Glutamatergic neuron (in vitro differentiated cells): ENCODE data around the gene NSDHL. TPM values are rescaled to one million over a fixed set of nuclear protein-coding genes. Genes with fewer than 3 reads are reported as not detected.
"Not testable (repeated sequence)": the region's sequence is repeated elsewhere in the genome, so short reads cannot be mapped to it uniquely, and the experiment has no call there.

Experiments
- DNase-seq: peaks from one replicate; pipeline ENCODE4 v3.0.0; 2022
- H3K27ac Mint-ChIP-seq: one replicate; pipeline ENCODE4 v1.8.0; 2020; ENCODE audit warnings: mild to moderate bottlenecking, mixed read lengths, inconsistent platforms; ENCODE audit not compliant: unreplicated experiment
- H3K27me3 Mint-ChIP-seq: one replicate; pipeline ENCODE4 v1.8.0; 2020; ENCODE audit warnings: mild to moderate bottlenecking, moderate library complexity, mixed read lengths, inconsistent platforms; ENCODE audit not compliant: unreplicated experiment
- H3K36me3 Mint-ChIP-seq: one replicate; pipeline ENCODE4 v1.8.0; 2020; ENCODE audit warnings: mild to moderate bottlenecking, mixed read lengths, inconsistent platforms; ENCODE audit not compliant: unreplicated experiment
- H3K4me1 Mint-ChIP-seq: one replicate; pipeline ENCODE4 v1.8.0; 2020; ENCODE audit warnings: mild to moderate bottlenecking, low read depth, mixed read lengths, inconsistent platforms; ENCODE audit not compliant: unreplicated experiment
- H3K4me3 Mint-ChIP-seq: one replicate; pipeline ENCODE4 v1.8.0; 2020; ENCODE audit warnings: mild to moderate bottlenecking, mixed read lengths, inconsistent platforms; ENCODE audit not compliant: unreplicated experiment
- H3K9me3 Mint-ChIP-seq: one replicate; pipeline ENCODE4 v1.8.0; 2020; ENCODE audit warnings: mild to moderate bottlenecking, moderate library complexity, mixed read lengths, inconsistent platforms; ENCODE audit not compliant: unreplicated experiment
- total RNA-seq: library from RNA; stranded (reverse); fragmentation: NEBNext Ultra II Directional; extraction: Animal tissue kit (Norgen Biotek cat#: 25700); gene quantifications from one replicate; pipeline ENCODE4 v1.2.1, GENCODE V29; 2021; ENCODE audit not compliant: unreplicated experiment
- TF ChIP-seq, protein P1 (sequence below): fragments of 200-600 bp; sonication (generic); IDR thresholded peaks from one replicate; pipeline ENCODE4 v1.5.0; 2021; ENCODE audit not compliant: partially characterized antibody, unreplicated experiment

NSDHL gene
- total RNA-seq, 1 donor from 2014 or later: 36.1 TPM

DNA sequence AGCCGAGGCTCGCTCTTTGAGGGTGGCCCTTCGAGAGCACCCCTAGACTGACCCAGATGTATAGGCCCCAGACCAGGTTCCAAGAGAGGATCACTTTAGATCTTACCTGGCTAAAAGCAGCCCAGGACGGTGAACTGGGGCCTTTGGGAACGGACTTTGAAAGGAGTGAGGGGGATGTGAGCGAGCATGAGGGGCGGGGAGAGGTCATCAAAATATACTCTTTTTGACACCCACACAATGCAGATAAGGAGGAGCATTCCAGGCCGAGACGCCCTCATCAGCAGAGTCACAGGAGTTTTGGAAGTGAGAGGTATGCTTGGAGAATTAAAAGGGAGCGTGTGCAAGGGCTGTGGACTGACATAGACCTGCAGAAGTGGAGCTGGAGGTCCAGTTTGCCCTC is 528 bp downstream of the NSDHL start:
- TF ChIP-seq, protein P1, sequence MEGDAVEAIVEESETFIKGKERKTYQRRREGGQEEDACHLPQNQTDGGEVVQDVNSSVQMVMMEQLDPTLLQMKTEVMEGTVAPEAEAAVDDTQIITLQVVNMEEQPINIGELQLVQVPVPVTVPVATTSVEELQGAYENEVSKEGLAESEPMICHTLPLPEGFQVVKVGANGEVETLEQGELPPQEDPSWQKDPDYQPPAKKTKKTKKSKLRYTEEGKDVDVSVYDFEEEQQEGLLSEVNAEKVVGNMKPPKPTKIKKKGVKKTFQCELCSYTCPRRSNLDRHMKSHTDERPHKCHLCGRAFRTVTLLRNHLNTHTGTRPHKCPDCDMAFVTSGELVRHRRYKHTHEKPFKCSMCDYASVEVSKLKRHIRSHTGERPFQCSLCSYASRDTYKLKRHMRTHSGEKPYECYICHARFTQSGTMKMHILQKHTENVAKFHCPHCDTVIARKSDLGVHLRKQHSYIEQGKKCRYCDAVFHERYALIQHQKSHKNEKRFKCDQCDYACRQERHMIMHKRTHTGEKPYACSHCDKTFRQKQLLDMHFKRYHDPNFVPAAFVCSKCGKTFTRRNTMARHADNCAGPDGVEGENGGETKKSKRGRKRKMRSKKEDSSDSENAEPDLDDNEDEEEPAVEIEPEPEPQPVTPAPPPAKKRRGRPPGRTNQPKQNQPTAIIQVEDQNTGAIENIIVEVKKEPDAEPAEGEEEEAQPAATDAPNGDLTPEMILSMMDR: no peak
- Mint-ChIP-seq H3K36me3 (no peaks in the 10 kb centered on the region), H3K4me3 (peak overlapping the region; percentile 97), H3K4me1 (peaks cover 1% of the 10 kb centered on the region), H3K27me3 (peaks cover 2% of the 10 kb centered on the region), H3K9me3 (peaks cover 2% of the 10 kb centered on the region), H3K27ac (peak overlapping the region; percentile 76)
- DNase-seq: no peak

DNA sequence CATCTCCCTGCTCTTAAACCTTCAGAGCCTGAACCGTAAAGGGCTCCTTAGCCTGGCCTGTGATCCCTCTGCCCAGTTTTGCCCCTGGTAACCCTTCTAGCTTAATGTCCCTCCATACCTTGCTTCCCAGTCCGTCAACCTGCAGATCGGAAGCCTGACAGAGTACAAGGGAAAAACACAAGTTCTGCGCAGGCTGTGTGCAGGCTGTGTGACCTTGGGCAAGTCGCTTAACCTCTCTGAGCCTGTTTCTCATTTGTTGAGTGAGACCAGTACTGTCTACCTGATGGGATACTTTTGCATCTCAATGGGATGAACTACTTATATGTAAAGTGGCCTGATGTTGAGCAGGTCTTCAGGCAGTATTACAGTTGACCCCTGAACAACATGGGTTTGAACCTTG is 1.7 kb downstream of the NSDHL start:
- TF ChIP-seq, protein P1: no peak
- Mint-ChIP-seq H3K36me3 (no peaks in the 10 kb centered on the region), H3K9me3 (peaks cover 2% of the 10 kb centered on the region), H3K27me3 (peaks cover 2% of the 10 kb centered on the region), H3K4me1 (peaks cover 1% of the 10 kb centered on the region), H3K4me3 (peak overlapping the region; percentile 97), H3K27ac (no peak overlapping the region)
- no peak for DNase-seq

DNA sequence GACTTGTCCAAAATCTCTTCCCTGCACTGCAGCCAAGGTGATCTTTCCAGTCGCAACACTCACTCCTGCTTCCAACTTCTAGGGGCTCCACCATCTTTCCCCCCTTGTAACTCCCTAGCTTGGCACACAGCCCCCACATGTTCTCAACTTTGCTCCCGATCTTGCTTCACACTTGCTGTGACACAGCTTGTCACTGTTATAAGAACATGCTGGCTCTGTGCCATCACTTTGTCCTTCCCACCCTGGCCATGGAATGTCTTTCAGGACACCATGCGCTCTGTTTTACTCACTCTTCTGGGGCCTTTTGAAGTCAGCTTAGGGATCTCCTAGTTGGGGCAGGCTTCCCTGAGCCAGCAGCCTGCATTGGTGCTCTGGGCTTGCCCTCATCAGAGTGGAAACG is 2.5 kb downstream of the NSDHL start:
- H3K4me1 Mint-ChIP-seq: peaks cover 1% of the 10 kb centered on the region
- H3K27ac Mint-ChIP-seq: no peak overlapping the region
- H3K27me3 Mint-ChIP-seq: peaks cover 2% of the 10 kb centered on the region
- H3K4me3 Mint-ChIP-seq: peak overlapping the region; percentile 36
- TF ChIP-seq, protein P1: no peak
- H3K36me3 Mint-ChIP-seq: no peaks in the 10 kb centered on the region
- H3K9me3 Mint-ChIP-seq: peaks cover 2% of the 10 kb centered on the region
- no peak for DNase-seq

DNA sequence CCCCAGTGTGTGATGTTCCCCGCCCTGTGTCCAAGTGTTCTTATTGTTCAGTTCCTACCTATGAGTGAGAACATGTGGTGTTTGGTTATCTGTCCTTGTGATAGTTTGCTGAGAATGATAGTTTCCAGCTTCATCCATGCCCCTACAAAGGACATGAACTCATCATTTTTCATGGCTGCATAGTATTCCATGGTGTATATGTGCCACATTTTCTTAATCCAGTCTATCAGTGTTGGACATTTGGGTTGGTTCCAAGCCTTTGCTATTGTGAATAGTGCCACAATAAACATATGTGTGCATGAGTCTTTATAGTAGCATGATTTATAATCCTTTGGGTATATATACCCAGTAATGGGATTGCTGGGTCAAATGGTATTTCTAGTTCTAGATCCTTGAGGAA is 4.6 kb downstream of the NSDHL start:
- not testable (repeated sequence) for H3K27me3 Mint-ChIP-seq, H3K36me3 Mint-ChIP-seq, DNase-seq, H3K27ac Mint-ChIP-seq, H3K4me1 Mint-ChIP-seq, H3K9me3 Mint-ChIP-seq, H3K4me3 Mint-ChIP-seq

DNA sequence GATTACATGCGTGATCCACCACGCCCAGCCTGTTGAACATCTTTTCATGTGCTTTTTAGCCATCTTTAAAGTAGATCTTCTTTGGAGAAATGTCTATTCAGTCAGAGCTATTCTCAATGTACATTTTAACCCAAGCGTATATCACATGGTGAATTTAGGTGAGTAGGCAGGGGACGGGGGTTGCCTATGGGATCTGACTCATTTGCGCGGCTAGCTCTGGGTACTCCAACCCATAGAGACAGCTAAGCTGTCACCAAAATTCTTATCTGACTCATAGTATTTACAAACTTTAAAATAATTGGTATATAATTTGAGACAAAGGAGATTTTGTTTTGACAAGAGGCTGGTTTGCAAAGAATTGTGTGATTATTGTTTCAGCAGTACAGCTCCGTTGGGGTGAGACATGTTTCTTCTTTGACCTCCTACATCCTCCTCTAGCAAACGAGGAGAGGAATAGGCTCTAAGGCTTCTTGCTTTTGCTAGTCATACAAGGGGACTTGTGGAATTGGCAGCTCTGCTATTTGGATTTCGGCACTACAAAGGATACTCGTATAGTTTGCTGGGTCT is 12.0 kb downstream of the NSDHL start:
- DNase-seq: no peak
- Mint-ChIP-seq H3K36me3 (no peaks in the 10 kb centered on the region), H3K4me1 (peaks cover 3% of the 10 kb centered on the region), H3K27ac (no peak overlapping the region), H3K4me3 (no peak overlapping the region), H3K27me3 (no peaks in the 10 kb centered on the region), H3K9me3 (peaks cover 3% of the 10 kb centered on the region)
- TF ChIP-seq, protein P1: no peak

DNA sequence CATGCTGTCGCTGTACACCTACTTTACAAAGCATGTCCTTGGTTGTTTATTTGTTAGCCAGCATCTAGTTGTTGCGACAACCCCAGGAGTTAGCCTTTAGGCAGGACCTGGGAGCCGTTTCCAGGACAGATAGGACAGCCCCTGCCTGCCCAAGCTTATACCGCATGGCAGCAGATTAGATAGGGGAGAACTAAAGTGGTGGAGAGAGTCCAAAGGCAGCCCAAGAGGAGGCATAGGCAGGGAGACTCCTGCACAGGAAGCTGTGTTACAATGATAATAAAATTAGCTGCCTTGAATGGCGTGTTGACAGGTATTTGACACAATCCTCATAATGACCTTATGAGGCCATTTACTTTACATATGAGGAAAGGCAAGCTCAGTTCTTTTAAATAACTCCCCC is 13.0 kb downstream of the NSDHL start:
- Mint-ChIP-seq H3K36me3 (no peaks in the 10 kb centered on the region), H3K4me1 (peaks cover 3% of the 10 kb centered on the region), H3K9me3 (peaks cover 3% of the 10 kb centered on the region), H3K27ac (no peak overlapping the region), H3K27me3 (no peaks in the 10 kb centered on the region), H3K4me3 (no peak overlapping the region)
- no peak for DNase-seq
- TF ChIP-seq, protein P1: no peak
